ENCODE measurements around the gene PBX1.

The PBX1 gene

DNA sequence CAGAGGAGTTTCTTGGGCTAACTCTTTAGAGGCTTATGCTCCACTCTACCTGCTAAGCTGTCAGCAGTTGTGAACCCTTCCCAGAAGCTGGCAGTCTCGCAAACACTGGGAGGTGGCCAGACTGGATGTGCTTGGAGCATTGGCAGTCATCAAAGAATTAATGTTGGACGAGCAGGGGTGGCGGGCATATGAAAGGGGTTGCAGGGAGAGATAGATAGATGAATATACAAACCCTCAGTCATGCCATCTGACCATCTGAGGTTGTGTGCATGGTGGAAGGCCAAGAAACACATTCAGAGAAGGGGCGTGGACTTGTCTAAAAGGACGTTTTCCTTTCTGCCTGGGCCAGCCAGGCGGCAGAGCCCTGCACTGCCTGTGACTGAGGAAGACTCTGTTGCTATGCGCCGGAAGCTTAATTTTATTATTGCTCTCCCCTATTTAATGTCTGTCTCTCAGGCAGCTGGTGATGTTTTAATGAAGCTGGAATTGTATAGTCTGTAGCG is 164.4 kb downstream of the PBX1 start:
- H3K9me3 ChIP-seq (ENCODE audit: control insufficient read depth, insufficient read depth, low read depth, low read length) = no peaks in the 10 kb centered on the region
- no peak overlapping the region for H3K4me3 ChIP-seq (ENCODE audit: low read depth, low read length)
- POLR2A ChIA-PET = no interaction called here
- no peak for TF ChIP-seq ZNF623 (tag by site-specific recombination; IDR thresholded peaks at IDR 0.05)
- no peak for TF ChIP-seq GLI4 (tag by site-specific recombination; IDR thresholded peaks at IDR 0.05)
- TF ChIP-seq ZNF37A (tag by site-specific recombination; IDR thresholded peaks at IDR 0.05) = no peak
- H3K4me1 ChIP-seq (ENCODE audit: control insufficient read depth, insufficient read depth, low read length) = no peaks in the 10 kb centered on the region
- no peaks in the 10 kb centered on the region for H3K36me3 ChIP-seq (ENCODE audit: control insufficient read depth in 2 of 2, insufficient read depth in 1 of 2, low read length in 2 of 2)
- CTCF ChIA-PET = interaction anchor here (0.6 to 1.3 kb wide), 3 partner anchors 12 to 1637 kb away, joined by 3 to 4 read pairs (median 3); no protein-coding TSS in a partner anchor
- no peak overlapping the region for H3K27ac ChIP-seq (ENCODE audit: extremely low read depth, low read depth, low read length)

DNA sequence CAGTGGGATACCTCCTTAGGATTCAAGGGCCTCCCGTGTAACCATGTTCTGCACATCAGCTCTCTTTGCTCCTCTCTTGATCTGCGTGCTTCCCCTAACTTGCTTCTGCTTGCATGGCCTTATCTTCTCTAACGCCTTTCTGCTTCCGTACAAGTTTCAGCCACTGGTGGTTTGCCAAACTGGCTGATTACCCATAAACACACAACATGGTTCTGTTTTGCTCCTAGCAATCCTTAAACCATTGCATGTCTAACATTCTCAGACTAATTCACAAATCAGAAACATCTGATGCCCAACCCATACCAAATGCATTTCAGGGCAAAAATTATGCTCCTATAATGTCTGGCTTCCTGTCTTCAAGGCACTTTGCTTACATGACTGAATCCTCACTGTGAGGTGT is 166.4 kb downstream of the PBX1 start:
- H3K4me1 ChIP-seq (ENCODE audit: control insufficient read depth, insufficient read depth, low read length) = peaks cover 7% of the 10 kb centered on the region; the same call in 1 of the 2 replicates
- no peaks in the 10 kb centered on the region for H3K9me3 ChIP-seq (ENCODE audit: control insufficient read depth, insufficient read depth, low read depth, low read length)
- no peak for TF ChIP-seq SETDB1 (IDR thresholded peaks at IDR 0.05; ENCODE audit: insufficient read length, low read length)
- H3K4me3 ChIP-seq (ENCODE audit: low read depth, low read length) = no peak overlapping the region
- ChIA-PET POLR2A (no interaction called here), CTCF (interaction anchor here (0.6 to 1.2 kb wide), 2 partner anchors 62 to 101 kb away, joined by 4 to 5 read pairs; no protein-coding TSS in a partner anchor)
- H3K36me3 ChIP-seq (ENCODE audit: control insufficient read depth in 2 of 2, insufficient read depth in 1 of 2, low read length in 2 of 2) = no peaks in the 10 kb centered on the region
- H3K27ac ChIP-seq (ENCODE audit: extremely low read depth, low read depth, low read length) = no peak overlapping the region

DNA sequence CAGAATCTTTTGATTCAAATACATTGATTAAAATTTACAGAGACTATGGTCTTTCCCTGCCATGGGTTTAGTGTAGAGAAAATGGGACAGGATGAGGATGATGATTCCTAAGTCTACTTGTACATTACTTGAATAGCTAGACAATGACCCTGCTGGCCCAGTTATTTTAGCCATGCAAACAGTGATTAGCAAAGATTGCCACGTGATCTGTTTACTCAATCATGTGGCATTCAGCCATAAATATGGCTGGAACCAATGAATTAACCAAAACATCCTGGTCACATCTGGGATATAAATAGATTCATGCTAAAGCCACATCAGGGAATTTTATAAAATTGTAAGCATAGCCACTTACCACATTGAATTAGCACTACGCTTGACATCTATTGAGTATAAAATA is 167.3 kb downstream of the PBX1 start:
- ChIA-PET POLR2A (no interaction called here), CTCF (interaction anchor here (0.6 to 1.2 kb wide), 2 partner anchors 61 to 77 kb away, joined by 3 to 4 read pairs; no protein-coding TSS in a partner anchor)
- Histone ChIP-seq H3K27ac (ENCODE audit: extremely low read depth, low read depth, low read length) (no peak overlapping the region), H3K4me3 (ENCODE audit: low read depth, low read length) (no peak overlapping the region), H3K4me1 (ENCODE audit: control insufficient read depth, insufficient read depth, low read length) (peaks cover 7% of the 10 kb centered on the region; the same call in 1 of the 2 replicates), H3K9me3 (ENCODE audit: control insufficient read depth, insufficient read depth, low read depth, low read length) (no peaks in the 10 kb centered on the region), H3K36me3 (ENCODE audit: control insufficient read depth in 2 of 2, insufficient read depth in 1 of 2, low read length in 2 of 2) (no peaks in the 10 kb centered on the region)
- no peak for TF ChIP-seq ZNF157 (tag by site-specific recombination; IDR thresholded peaks at IDR 0.05)
- TF ChIP-seq, protein P1, sequence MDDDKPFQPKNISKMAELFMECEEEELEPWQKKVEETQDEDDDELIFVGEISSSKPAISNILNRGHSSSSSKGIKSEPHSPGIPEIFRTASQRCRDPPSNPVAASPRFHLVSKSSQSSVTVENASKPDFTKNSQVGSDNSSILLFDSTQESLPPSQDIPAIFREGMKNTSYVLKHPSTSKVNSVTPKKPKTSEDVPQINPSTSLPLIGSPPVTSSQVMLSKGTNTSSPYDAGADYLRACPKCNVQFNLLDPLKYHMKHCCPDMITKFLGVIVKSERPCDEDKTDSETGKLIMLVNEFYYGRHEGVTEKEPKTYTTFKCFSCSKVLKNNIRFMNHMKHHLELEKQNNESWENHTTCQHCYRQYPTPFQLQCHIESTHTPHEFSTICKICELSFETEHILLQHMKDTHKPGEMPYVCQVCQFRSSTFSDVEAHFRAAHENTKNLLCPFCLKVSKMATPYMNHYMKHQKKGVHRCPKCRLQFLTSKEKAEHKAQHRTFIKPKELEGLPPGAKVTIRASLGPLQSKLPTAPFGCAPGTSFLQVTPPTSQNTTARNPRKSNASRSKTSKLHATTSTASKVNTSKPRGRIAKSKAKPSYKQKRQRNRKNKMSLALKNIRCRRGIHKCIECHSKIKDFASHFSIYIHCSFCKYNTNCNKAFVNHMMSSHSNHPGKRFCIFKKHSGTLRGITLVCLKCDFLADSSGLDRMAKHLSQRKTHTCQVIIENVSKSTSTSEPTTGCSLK (tag by site-specific recombination; IDR thresholded peaks at IDR 0.05) = no peak
- TF ChIP-seq PRDM1 (tag by site-specific recombination; IDR thresholded peaks at IDR 0.05) = no peak
- no peak for TF ChIP-seq ZNF391 (tag by site-specific recombination; IDR thresholded peaks at IDR 0.05; ENCODE audit: borderline replicate concordance, low read depth)
- TF ChIP-seq TRIM28 (IDR thresholded peaks at IDR 0.05; ENCODE audit: borderline replicate concordance, low read length) = no peak
- TF ChIP-seq FEZF1 (tag by site-specific recombination; IDR thresholded peaks at IDR 0.05) = no peak
- TF ChIP-seq, protein P2, sequence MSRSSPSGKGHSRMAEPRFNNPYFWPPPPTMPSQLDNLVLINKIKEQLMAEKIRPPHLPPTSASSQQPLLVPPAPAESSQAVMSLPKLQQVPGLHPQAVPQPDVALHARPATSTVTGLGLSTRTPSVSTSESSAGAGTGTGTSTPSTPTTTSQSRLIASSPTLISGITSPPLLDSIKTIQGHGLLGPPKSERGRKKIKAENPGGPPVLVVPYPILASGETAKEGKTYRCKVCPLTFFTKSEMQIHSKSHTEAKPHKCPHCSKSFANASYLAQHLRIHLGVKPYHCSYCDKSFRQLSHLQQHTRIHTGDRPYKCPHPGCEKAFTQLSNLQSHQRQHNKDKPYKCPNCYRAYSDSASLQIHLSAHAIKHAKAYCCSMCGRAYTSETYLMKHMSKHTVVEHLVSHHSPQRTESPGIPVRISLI (tag by site-specific recombination; IDR thresholded peaks at IDR 0.05) = no peak
- TF ChIP-seq ZNF629 (tag by site-specific recombination; IDR thresholded peaks at IDR 0.05) = no peak
- no peak for TF ChIP-seq BCL11B (tag by site-specific recombination; IDR thresholded peaks at IDR 0.05; ENCODE audit: low read depth)
- no peak for TF ChIP-seq KLF16 (tag by site-specific recombination; IDR thresholded peaks at IDR 0.05)
- TF ChIP-seq ZNF549 (tag by site-specific recombination; IDR thresholded peaks at IDR 0.05) = no peak
- TF ChIP-seq, protein P3, sequence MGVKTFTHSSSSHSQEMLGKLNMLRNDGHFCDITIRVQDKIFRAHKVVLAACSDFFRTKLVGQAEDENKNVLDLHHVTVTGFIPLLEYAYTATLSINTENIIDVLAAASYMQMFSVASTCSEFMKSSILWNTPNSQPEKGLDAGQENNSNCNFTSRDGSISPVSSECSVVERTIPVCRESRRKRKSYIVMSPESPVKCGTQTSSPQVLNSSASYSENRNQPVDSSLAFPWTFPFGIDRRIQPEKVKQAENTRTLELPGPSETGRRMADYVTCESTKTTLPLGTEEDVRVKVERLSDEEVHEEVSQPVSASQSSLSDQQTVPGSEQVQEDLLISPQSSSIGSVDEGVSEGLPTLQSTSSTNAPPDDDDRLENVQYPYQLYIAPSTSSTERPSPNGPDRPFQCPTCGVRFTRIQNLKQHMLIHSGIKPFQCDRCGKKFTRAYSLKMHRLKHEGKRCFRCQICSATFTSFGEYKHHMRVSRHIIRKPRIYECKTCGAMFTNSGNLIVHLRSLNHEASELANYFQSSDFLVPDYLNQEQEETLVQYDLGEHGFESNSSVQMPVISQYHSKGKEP (tag by site-specific recombination; IDR thresholded peaks at IDR 0.05) = no peak
- TF ChIP-seq, protein P4, sequence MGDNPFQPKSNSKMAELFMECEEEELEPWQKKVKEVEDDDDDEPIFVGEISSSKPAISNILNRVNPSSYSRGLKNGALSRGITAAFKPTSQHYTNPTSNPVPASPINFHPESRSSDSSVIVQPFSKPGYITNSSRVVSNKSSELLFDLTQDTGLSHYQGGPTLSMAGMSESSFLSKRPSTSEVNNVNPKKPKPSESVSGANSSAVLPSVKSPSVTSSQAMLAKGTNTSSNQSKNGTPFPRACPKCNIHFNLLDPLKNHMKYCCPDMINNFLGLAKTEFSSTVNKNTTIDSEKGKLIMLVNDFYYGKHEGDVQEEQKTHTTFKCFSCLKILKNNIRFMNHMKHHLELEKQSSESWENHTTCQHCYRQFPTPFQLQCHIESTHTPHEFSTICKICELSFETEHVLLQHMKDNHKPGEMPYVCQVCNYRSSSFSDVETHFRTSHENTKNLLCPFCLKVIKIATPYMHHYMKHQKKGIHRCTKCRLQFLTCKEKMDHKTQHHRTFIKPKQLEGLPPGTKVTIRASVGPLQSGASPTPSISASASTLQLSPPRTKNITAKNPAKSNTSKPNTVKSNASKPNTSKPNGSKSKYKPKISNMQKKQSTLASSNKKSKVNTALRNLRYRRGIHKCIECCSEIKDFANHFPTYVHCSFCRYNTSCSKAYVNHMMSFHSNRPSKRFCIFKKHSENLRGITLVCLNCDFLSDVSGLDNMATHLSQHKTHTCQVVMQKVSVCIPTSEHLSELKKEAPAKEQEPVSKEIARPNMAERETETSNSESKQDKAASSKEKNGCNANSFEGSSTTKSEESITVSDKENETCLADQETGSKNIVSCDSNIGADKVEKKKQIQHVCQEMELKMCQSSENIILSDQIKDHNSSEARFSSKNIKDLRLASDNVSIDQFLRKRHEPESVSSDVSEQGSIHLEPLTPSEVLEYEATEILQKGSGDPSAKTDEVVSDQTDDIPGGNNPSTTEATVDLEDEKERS (tag by site-specific recombination; IDR thresholded peaks at IDR 0.05) = no peak
- no peak for TF ChIP-seq ZFHX2 (tag by site-specific recombination; conservative IDR thresholded peaks at IDR 0.05)
- TF ChIP-seq, protein P5, sequence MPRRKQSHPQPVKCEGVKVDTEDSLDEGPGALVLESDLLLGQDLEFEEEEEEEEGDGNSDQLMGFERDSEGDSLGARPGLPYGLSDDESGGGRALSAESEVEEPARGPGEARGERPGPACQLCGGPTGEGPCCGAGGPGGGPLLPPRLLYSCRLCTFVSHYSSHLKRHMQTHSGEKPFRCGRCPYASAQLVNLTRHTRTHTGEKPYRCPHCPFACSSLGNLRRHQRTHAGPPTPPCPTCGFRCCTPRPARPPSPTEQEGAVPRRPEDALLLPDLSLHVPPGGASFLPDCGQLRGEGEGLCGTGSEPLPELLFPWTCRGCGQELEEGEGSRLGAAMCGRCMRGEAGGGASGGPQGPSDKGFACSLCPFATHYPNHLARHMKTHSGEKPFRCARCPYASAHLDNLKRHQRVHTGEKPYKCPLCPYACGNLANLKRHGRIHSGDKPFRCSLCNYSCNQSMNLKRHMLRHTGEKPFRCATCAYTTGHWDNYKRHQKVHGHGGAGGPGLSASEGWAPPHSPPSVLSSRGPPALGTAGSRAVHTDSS (tag by site-specific recombination; IDR thresholded peaks at IDR 0.05) = no peak
